GM19035 (cell line): ENCODE measurements around the gene DAPK3.
"Not testable (repeated sequence)": the region's sequence is repeated elsewhere in the genome, so short reads cannot be mapped to it uniquely, and the experiment has no call there.

Experiments
- ATAC-seq: cut with Tn5 transposase; IDR thresholded peaks from one replicate; pipeline ENCODE4 v1.9.1; 2021; ENCODE audit not compliant: unreplicated experiment

DAPK3 gene

DNA sequence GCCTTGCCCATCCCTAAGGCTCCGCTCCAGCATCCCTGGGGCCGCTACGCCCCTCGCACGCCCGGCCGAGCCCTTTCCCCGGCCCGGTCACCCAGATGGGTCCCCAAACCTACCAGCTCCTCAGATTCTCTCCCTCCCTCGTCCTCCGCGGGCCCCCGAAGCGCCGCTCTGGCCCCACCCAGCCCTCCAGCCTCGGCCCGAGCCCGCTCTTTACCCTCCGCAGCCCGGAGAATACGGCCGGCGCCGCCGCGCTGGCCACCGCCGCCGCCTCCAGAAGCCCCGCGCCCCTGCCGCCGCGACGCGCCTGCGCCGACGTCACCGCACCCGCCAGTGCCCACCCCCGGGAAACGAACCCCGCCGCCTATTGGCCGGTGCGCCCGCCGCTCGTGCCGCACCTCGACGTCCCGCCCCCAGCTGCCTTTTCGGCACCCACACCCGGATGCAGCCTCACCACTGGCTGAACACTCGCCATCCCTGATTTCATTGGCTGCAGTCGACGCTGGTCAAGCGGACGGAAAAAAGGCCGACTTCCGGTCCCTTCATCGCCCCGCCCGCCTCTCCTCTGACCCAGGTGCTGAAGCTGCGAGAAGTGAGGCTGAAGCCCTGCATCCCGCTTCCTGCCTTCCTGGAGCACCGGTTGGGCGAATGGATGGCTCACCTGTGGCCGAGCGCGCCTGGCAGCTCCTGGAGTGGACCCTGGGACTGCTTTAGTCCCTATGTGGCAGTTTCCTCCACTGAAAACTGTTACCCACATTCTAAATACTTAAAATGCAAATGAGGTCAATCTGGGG, at the start of gene DAPK3:
Gene DAPK3, minus strand, starts transcription at position 292 of the 791 bp plus-strand sequence. CDS start 1,364 bp downstream, outside the sequence.
- peak; percentile 95 for ATAC-seq

DNA sequence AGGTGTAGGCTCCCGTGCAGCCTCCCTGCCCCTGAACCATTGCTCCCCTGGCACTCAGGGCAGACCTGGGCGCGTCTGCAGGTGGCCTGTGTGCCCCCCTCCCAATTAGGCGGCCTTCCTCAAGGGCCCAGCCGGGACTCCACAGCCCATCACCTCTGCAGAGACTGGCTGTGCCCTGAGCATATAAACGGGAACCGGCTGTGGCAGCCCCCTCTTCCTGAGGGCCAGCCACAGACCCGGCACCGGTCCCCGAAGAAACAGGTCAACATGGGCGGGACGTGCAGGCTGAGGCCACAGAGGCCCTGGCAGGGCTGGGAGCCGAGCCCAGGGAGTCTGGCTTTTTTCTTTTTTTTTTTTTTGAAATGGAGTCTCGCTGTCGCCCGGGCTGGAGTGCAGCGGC, 48.7 kb upstream of the DAPK3 start:
- ATAC-seq = no peak

DNA sequence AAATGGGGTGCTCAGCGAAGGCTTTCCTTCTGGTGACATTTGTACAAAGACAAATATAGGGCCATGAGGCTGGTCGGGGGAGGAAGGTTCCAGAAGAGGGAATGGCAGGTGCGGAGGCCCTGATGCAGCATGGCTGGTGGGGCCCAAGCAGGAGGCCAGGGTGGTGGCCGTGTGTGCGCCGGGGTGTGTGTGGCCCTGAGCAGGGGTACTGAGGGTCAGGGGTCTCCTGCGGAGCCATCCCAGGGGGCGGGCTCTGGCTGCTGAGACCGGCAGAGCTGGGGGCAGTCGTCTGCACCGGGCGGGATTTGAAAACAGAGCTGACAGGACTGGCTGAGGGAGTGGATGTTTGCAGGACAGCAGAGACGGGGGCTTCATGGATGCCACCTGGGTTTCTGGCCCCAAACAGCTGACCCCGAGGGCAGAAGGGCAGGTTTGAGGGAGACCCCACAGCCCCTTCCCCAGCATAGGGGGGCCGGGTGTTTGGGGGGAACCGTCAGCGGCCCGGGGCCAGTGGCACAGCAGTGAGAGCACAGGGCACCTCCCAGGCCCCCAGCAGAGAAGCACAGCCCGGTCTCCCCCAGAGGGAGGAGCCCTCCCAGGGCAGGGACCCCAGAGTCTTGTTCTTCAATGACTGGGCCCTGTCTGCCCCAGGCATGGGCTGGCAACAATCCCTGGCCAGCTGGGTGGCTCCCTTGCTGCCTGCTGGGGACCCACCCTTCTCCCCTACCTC, 48.0 kb upstream of the DAPK3 start:
- ATAC-seq = no peak

DNA sequence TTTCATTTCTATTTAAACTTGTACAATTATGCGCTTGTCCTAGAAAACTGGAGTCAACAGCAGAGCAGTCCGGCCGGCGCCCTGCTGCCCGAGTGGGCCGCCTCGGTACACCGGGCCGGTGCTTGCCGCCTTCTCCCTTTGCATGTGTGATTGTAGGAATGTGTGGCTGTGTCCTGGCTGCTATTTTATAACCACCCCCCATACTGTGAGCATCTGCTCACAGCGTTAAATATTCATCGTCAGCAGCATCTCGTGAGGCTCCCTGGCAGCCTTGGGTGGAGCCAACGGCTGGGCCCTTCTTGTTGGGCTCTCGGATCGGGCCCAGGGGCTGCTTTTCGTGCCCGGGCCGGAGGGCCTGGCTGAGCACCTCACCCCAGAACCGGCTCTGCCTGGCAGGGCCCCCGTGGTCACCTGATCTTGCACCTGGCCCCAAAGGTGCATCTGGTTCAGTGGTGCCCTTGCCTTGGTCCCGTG, 47.3 kb upstream of the DAPK3 start:
- ATAC-seq = no peak

DNA sequence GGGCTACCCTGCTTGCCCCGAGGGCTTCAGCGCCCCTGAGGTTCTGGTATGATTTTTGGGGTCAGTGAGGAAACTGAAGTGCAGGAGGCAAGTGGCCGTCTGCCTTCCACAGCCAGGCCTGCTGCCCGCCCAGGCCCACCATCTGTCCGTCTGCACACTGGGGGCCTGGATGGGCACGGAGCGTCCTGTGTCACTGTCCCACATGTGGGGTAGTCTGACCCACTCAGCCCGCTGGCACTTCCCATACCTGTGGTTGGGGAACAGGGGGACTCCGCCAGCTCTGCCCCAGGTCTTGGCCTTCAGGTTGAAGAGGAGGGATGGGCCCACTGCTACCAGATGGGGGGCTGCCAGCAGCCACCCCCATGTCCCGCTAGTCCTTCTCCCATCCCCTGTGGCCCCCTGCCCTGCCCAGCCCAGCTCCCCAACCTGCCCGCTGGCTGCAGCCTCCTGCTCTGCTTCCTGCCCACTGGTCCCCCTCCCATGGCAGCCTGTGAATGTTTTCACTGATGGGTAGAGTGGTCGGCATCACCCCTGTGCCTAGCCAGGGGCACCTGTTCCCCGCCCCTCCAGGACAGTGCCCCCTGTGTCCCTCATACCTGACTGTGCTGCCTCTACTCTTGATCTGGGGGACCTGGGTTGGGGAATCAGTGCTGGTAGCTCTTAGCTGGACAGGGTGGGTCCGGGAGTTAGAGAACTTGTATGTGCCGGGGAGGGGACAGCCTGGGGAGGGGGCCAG, 46.2 kb upstream of the DAPK3 start:
- no peak for ATAC-seq

DNA sequence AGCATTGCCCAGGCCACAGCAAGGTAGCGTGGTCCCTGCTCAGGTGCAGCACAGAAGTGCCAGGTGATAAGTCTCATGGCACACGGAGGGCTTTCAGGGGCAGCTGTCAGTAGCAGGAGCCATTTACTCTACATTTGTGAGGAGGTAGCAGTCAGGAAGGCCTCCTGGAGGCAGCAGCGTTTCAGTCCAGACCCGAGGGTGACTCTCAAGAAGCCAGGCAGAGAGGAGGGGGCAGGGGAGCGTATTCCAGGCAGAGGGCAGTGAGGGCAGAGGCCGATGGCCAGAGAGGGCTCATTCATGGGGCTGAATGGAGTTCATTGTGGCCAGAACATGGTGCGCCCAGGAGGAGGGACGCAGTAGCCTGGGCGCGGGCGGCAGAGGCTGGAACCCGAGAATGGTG, 45.6 kb upstream of the DAPK3 start:
- no peak for ATAC-seq

DNA sequence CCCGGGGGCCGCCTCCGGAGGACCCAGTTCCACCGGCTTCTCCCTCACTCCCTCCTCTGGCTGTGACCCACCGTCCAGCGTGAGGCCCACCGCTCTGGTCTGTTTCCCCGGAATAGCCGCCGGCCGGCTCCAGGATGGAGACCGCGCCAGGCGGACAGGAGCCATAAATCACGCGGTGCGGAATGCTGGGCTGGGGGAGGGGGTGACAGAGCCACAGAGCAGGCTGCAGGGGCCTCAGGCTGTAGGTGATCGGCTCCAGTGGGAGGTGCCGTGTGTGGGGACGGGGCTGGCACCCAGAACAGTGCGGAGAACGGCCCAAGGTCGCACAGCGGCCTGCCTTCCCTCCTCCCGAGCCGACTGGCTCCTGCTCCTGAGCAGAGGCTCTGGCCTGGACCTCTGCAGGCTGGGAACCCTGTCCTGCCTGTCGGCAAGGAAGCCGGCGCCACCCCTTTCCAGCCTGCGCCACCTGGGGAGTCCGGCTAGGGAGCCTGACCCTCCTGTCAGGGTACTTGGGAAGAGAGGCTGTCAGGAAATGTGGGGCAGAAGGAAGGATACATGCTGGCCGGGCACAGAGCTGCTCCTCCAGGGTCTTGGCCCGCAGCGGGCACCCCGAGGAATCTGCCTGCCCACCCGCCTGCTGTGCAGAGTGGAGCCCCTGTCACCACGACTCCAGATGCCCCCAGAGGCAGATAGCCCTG, 45.0 kb upstream of the DAPK3 start:
- no peak for ATAC-seq

DNA sequence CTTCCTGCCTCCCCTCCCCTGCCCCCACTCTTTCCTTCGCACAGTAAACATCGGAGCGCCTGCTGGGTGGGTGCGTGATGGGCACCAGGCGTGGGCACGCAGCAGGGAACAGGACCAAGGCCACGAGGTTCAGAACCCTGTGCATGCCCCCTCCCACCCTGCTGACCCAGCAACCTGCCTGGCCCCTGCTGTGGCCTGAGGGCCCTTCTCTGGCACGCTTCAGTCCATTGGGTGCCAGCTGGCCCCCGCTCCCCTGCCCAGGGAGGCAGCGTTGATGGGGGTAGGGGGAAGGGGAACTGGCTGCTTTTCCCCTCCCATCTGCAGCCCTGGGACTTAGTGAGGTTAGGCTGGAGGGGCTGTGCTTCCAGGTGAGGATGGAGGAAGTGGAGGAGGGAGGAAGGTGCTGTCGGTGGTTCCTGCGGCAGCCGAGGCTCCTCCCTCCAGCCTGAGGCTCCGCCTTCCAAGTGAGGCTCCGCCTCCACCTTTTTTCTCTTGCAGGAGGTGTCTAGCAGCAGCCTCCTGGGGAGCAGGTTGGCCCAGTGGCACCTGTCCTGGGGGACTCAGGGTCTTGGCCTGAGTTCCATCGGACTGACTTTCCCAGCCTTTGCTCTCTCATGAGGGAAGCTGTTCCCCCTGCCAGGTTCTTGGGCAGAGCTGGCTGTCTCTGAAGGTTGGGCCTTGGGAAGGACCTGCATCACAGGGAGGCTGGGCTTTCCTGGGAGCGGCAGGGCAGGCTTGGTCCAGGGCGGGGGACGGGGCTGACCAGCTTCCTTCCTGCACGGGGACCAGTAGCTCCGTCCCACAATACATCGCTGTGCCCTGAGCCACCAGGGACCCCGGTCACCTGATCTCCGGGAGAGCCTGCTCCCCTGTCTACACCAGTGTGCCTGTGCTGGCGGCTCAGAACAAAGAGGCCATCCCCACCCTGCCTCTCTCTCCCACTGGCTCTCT, 43.9 kb upstream of the DAPK3 start:
- ATAC-seq = no peak

DNA sequence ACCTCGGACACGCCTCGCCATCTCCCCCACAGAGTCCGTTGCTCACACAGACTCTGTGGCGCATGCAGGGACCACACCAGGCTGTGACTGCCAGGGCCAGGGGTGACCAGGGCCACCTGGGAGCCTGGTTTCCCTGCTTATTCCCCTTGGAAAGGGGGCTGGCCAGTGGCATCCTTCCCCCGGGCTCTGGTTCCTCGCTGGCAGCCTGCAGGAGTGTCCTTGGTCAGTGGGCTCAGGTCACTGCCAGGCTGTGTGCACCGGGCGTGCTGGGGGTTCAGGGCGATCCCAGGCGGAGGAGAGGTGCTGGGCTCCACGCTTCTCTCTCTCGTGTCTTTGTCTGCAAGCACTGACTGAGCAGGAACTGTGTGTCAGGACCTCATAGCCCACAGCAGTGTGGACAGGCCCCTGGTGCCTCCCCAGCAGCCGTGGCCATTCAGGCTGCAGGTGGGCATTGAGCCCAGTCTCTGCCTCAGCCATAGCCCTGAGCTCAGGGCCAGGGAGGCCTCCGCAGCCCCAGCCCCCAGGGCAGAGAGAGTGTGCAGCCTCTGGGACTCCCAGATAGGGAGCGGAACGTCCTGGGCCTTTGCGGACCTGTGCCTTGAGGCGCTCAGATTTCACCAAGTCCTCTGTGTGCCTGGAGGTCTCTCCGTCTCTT, 43.1 kb upstream of the DAPK3 start:
- no peak for ATAC-seq

DNA sequence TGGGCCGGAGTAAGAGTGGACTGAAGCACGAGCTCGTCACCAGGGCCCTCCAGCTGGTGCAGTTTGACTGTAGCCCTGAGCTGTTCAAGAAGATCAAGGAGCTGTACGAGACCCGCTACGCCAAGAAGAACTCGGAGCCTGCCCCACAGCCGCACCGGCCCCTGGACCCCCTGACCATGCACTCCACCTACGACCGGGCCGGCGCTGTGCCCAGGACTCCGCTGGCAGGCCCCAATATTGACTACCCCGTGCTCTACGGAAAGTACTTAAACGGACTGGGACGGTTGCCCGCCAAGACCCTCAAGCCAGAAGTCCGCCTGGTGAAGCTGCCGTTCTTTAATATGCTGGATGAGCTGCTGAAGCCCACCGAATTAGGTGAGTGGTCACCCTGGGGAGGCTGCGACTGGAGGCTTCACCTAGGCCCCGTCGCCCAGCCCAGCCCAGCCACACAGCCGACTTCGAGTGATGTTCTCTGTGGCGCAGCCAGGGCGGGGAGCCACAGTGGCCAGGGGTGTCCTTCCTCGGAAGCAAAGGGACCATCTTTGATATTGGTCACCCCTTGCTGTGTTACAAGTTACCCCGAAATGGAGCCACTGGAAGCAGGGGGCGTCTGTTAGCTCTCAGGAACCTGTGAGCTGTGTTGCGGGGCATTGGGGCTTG, 42.2 kb upstream of the DAPK3 start:
- no peak for ATAC-seq

DNA sequence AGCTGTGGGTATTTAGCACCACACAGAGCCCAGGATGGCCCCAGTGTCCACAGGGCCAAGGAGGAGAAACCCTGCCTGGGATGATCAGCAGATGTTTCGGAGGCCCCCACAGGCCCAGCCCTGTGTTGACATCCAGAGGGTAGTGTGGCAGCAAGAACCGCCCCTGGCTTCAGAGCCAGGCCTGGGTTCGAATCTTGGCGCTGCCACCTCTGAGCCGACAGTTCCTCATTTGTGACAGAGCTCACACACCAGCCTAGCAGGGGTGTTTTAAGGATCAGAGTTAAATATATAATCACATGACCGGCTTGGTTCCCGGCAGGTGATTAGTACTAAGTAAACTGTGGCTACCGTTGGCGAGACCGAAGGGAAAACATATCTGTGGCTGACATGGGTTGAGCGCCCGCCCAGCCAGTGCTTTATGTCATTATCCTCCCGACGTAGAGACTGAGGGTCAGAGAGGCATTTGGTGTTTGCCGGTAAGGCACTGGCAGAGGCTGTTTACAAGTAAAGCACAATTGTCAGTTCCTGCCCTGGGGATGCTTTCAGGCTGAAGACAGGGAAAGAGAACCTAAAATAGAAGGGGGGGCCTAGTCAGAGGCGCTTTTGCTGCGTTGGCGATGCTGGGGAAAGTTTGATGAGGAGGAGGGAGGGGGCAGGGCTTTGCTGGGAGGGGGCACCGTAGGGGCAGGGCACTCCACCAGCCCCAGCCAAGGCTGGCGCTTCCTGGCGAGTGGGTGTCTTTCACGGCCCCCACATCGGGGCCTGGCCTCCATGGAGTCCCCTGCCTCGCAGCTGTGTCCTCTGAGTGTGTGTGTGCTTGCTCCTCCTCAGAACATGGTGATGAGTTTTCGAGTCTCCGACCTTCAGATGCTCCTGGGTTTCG, 41.4 kb upstream of the DAPK3 start:
- no peak for ATAC-seq

DNA sequence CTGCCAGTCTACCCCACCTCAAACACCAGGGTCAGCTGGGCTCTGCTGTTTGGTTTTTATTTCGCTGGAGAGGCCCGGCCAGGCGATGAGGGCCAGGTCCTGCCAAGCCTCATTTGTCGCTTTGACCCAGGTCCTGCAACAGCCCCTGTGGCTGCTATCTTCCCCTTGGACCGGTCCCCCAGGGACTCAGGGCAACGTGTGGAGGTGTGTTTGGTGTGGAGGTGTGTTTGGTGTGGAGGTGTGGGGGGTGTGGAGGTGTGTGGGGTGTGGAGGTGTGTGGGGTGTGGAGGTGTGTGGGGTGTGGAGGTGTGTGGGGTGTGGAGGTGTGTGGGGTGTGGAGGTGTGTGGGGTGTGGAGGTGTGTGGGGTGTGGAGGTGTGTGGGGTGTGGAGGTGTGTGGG, 40.5 kb upstream of the DAPK3 start:
- not testable (repeated sequence) for ATAC-seq

DNA sequence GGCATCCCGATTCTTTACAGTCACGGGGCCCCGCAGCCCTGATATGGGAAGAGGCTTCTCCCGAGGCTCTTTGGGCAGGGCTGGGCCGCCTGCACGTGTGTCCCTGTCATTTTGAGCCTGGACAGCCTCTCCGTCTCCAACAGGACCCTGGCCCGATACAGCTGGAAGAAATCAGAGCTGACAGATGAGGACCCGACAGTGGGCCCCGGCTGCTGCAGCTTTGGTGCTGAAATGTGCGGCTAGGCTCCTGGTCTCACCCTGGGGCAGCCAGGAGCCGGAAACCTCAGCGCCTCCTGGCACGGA, 39.9 kb upstream of the DAPK3 start:
- ATAC-seq = no peak

DNA sequence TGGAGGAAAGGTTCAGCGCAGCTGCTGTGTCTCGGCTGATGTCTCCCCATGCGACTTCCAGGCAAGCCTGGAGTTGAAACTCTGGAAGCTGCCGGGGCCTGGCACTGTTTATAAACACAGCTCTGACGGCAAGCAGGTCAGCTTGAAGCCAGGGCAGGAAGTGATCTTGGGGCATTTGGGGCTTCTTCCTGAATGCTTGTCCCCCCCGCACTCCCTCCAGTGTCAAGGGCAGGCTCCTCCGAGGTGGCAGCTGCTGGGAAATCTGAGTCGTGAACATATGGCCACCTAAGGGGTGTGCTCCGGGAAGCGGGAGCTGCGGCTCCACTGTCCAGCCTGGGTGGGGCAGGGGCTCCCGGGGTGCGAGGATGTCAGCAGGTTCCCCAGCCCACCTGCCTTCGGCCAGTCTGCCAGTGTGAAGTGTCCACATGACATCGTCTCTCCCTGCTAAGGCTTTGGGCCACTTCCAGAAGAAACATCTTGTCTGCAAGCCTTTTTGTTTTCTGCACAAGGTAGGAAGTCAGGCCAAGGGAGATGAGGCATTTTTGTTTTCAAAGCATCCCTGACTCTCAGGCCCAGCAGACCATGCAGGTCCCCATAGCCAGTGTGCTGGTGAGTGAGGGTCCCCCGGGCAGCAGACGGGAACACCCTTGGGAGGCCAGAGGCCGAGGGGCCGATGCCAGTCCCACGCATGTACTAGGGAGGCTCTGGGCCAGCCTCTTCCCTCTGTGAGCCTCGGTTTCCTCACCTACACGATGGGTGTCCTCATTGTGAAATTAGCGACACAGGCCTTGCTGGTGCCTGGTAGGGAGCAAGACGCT, 39.3 kb upstream of the DAPK3 start:
- ATAC-seq = no peak

DNA sequence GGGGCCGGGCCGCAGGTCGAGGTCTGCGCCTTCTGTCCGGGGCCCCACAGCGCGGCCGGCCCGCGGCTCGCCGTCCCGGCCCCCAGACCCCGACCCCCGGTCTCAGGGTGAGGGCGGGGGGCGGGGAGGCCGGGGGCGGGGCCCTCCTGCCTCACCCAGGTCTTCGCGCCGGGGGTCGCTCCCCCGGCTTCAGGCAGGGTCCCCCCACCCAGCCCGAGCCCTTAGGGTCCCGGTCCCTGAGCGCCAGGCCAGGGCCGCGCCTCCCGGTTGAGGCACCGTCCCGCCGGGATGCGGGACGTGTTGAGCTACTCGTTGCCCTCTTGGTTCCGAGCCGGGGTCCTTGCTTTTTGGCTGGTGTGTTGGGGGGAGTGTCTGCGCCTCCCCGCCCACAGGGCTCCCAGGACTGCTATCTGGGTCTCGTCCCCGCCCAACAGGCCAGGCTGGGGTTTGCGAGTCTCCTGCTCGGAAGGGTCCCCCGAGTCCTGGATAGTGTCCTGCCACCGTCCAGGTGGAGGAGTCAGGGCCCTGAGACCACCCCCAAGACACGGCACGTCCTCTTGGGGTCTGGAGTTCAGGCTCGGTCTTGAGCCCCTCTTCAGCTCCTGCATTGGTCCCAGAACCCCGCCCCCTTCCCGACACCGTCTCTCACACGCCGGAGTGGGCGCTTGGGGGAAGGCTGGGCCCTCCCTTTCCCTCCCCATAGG, 37.1 kb upstream of the DAPK3 start:
- peak; percentile 21 for ATAC-seq

DNA sequence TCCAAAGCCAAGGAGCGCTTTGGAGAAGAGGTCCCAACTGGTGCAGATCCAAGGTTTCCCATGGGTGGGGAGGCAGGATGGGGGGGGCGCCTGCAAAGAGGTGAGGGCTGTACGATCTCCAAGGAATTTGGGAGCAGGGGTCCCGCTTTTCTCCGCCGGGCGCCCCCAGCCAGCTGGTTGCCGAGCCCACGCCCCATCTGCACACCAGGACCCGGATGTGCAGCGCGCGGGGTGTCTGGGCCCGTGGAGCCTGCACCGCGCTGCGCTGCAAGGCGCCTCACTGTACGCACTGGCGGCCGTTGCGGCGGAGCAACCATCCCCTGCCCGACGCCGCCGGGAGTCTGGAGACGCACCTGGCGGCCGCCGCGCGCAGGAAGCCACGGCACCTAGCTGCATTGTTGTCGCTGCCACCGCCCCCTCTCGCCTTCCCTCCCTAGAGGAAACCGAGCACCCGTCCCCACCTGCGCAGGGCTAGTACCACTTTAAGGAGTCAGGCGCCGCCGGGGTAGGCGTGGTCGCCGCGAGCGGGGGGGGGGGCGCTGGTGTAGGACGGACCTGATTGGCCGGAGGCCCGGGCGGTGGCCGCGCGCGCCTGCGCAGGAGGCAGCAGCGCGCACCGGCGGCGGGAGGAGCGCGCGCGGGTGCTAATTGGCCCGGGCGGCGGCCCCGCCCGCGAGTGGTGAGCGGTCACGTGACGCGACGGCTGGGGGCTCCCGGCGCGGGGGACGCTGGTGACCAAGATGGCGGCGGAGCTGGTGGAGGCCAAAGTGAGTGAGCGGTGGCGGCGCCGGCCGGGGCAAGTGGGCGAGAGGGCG, 36.3 kb upstream of the DAPK3 start, which contains the start of gene PIAS4:
Gene PIAS4, plus strand, starts transcription at position 716 of the 815 bp plus-strand sequence. Its CDS starts 25 bp downstream, at position 741.
- peak; percentile 83 for ATAC-seq
